GOT3 (cell line): ENCODE data around the gene MAP6.

ENCODE experiments used
- DNase-seq: peaks from one replicate; lab custom pipeline; 2025; ENCODE audit warnings: mixed read lengths; lab: John Stamatoyannopoulos, UW

MAP6 gene

DNA sequence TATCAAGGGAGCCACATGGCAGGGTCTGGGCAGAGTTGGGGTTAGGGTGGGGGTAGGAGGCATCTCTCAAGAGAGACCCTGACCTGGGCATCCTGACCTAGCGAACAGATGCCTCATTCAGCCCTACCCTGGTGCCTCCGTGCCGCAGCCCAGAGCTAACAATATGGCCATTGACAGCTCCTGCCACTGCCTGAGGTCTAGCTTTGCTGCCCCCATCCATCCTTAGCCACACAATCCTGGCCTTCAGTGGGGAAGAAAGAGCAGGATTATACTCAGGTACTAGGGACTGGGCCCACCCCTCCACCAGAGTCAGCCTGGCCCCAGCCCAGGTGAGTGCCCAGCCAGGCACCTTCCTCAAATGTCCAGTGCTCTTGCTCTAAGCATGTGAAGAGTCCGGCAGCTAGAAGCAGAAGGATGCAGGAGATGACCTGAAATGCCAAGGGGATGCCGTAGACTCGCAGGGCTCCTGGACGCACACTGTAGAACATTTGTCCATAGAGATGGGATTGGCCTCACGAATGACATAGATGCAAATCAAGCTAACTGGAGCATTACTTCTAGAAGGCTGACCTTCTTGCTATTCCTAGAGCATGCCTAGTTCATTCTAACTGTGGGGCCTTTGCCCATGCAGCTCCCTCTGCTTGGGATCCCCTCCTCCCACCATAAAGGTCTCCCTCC, 120.1 kb downstream of the MAP6 start:
- no peak for DNase-seq

DNA sequence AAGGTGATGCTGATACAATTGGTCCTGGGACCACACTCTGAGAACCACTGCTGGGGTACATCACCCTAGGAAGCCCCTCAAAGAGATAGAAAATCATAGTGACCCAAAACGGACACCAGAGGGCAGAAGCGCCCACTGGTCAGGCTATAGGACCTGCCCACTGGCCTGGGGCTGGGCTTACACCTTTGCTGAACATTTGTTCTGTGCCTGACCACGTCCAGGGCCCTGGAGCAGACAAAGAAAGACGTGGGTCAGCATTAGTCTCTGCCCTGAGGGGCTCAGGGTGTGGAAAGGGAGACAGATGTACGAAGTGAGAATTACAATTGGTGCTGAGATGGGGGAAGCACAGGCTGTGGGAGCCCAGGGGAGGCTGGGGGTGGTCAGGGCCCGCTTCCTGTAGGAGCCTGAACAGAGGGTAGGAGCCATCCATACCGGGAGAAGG, 121.2 kb downstream of the MAP6 start:
- no peak for DNase-seq

DNA sequence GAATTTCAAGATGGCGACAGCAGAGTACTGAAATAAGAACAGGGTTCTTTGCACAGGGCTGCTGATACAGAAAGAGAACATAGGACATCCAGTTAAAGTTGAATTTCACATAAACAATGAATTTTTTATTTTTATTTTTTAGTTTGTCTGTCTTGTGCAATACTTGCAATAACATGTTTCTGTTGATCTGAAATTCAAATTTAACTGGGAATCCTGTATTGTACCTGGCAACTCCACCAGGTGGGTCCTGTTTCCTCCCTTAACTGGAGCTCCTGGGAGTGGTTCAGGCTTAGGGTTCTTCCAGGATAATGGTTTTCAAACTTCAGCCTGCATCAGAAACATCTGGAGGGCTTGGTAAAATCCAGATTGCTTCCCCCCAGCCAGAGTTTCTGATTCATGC, 121.7 kb downstream of the MAP6 start:
- no peak for DNase-seq

DNA sequence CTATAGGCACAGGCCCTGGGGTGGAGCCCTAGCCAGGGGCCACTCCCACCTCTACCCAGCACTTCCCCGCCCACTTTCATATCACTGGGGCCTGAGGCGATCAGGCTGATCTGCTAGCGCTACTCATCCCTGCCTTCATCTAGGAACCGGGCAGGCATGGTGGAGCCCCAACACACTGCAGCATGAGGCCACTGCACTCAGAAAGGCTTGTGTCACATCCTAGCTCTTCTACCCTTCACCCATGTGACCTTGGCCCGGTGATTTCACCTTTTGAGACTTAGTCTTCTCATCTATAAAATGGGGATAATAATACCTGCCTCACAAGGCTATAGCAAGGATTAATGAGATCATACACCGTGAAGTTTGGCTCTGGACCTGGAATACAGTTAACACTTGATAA, 125.0 kb downstream of the MAP6 start:
- DNase-seq, result no peak

DNA sequence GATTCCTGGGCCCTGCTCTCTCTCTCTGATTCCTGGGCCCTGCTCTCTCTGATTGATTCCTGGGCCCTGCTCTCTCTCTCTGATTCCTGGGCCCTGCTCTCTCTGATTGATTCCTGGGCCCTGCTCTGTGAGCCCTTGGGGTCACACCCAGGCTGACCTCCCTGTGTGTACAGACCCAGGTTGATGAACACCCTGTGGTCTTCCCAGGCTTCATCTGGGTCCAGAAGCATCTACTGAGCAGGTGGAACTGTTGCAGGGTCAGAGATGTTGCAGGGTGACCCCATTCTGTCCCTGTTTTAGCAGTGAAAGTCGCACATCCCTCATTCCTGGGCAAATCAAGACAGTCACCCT, 126.8 kb downstream of the MAP6 start:
- no peak for DNase-seq

DNA sequence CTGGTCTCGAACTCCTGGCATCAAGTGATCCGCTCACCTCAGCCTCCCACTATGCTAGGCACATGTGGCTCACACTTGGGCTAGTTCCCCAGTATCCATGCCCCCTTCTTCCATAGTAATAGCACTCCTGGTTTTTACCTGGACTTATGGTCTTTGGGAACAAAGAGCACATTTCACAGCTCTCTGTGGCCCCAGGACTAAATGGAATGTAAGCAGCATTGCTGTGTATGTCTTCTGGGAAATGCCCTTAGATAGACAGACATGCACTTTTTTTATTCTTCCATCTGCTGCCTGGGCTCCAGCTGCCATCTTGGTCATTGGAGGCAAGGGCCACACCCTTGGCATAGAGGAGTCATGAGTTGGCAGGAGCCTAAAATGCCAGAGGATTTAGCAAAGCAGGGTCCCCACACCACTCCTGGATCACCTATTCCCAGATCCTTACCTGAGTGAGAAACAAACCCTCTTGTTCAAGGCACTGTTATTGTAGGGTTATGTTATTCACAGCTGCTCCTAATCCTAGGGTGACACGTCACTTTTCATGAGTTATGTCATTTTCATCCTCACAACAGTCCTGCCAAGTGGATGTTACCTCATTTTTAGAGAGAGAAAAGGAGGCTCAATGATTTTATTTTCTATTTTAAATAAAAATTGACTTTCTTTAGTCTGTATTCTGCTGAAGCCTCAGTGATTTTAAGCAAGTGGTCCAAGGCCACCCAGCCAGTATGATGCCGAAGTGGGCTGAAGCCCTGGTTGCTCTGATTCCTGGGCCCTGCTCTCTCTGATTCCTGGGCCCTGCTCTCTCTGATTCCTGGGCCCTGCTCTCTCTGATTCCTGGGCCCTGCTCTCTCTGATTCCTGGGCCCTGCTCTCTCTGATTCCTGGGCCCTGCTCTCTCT, 127.4 kb downstream of the MAP6 start:
- no peak for DNase-seq

DNA sequence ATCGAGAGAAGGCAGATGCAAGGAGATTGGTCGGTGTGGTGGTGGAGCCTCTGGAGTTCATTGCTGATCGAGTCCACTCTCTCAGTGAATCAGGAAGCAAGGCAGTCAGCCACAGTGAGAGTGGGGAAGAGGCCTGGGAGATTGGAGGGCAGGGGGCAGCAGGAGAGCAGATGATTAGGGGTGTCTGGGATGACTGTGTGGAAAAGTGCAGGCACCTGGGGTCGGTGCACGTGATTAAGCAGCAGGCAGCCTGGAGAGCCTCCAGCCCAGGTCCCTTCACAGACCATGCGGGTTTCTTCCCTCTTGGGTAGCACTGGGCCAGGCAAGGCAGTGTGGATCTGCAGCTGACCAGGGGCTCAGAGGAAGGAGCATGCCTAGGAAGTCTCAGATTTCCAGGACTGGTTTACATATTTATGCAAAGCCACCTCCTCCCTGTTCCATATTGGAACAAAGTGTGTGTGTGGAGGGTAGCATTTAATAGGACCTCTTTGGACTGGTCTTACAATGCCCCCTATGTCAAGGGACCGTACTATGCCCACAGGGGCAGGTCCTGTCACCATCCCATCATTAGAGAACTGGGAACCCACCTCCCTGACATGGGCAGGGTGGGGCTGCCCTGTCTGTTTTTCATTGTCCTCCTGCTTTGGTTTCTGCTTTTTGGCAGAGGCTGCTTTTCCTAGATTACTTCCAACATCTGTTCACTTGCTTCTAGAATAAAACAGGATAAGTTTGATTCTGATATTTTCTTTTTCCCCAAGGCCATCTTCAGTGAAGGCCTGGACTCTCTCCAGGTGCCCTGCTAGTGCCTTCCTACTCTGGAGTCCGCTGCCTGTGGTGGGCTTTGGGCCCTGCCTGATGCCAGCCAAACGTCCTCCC, 129.1 kb downstream of the MAP6 start:
- no peak for DNase-seq

DNA sequence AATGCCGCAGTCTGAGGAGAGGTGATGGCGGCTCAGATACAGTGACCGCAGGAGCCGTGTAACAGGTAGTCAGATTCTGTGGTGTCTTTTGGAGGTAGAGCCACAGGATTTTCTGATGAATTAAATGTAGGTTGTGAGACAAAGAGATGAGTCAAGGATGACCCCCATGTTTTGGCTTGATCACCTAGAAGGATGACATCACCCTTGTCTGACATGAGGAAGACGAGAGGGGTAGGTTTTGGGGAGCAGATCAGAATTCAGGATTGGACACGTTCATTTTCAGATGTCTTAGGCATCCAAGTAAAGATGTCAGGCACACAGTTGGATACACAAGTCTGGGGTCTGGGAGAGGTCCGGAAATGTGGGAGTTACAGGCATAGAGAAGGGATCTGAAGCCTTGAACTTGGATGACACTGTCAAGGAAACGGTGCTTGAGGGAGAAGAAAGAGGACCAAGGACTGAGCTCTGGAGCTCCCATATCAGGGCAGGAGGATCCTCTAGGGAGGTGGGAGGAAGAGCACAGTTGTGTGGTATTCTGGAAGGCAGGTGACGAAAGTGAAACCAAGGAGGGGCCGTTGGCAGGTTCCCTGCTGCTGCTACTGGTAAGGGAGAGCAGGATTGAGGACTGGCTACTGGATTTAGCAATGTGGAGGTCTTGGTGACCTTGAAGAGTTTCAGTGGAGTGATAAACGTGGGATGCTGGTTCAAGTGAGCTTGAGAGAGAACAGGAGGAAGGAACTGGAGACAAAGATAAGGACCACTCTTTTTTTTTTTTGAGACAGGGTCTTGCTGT, 130.5 kb downstream of the MAP6 start:
- DNase-seq, result no peak

DNA sequence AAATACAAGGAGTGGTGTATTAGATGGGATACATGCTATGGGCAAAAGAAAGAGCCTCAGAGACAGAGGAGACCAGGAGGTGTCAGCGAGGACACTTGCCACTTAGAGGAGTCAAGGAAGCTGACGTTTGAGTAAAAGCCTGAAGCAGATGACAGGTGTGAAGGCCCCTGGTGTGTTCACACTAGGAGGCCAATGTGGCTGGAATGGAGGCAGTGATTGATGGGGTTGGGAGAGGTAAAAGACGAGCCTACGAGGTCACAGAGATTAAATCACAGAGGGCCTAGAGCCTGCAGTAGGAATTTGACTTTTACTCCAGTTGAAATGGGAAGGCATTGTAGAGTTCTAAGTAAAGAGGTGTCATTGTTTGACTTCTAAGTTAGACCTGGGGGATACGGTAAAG, 131.1 kb downstream of the MAP6 start:
- no peak for DNase-seq
